ENCODE results near the gene CLASP1. TPM values are rescaled to one million over a fixed set of nuclear protein-coding genes. Genes with fewer than 3 reads are reported as not detected.
"Not testable (repeated sequence)": the region's sequence is repeated elsewhere in the genome, so short reads cannot be mapped to it uniquely, and the experiment has no call there.

Gene CLASP1
- total RNA-seq, 6 experiments from 2014 or later = 38.2 to 49.0 (median 41.1) TPM

DNA sequence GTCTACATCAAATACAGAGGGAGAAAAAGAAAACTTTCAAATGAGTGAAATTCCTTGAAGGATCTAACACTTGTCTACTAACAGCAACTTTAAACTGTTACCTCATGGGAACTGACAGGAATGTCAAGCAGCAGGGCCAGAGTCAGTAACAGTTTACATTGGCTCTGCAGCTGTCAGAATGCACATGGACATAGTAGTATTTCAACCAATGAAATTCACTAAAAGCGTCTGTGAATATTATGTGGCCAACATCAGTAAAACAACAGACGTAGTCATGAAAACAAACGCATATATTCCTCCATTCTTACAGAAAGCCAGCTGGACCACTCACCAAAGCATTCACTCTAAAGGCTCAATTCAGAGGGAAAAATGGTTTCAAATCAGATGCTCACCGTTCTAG lies 197.9 kb downstream of the CLASP1 start:
- Mint-ChIP-seq H3K4me1 (ENCODE audit: low read depth) (peaks cover 13% of the 10 kb centered on the region; the same call in 1 of the 2 replicates), H3K4me3 (no peak overlapping the region), H3K36me3 (ENCODE audit: low read depth) (peaks cover 46% of the 10 kb centered on the region), H3K27me3 (ENCODE audit: insufficient read depth) (peaks cover 2% of the 10 kb centered on the region; the same call in 1 of the 2 replicates), H3K27ac (no peak overlapping the region), H3K9me3 (no peaks in the 10 kb centered on the region)
- DNase-seq = no peak
- TF ChIP-seq, protein P1, sequence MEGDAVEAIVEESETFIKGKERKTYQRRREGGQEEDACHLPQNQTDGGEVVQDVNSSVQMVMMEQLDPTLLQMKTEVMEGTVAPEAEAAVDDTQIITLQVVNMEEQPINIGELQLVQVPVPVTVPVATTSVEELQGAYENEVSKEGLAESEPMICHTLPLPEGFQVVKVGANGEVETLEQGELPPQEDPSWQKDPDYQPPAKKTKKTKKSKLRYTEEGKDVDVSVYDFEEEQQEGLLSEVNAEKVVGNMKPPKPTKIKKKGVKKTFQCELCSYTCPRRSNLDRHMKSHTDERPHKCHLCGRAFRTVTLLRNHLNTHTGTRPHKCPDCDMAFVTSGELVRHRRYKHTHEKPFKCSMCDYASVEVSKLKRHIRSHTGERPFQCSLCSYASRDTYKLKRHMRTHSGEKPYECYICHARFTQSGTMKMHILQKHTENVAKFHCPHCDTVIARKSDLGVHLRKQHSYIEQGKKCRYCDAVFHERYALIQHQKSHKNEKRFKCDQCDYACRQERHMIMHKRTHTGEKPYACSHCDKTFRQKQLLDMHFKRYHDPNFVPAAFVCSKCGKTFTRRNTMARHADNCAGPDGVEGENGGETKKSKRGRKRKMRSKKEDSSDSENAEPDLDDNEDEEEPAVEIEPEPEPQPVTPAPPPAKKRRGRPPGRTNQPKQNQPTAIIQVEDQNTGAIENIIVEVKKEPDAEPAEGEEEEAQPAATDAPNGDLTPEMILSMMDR (IDR thresholded peaks at IDR 0.05) = no peak

DNA sequence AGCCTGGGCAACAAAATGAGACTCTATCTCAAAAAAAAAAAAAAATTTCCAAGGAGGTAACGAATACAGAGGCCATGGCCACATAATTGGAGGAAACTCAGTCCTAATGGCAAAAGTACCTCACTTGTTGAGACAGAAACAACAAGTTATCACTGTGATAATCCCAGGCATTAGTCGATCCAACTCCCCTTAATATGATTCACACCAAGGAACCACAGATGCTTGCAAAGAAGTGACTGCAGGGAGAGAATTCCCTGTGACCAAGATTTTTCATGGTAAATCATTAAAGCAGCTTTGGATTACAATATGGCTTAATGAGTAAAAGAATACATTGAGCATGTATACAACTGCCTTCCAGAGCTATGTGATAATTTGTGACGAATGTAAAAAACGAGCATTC lies 199.0 kb downstream of the CLASP1 start:
- no peak for DNase-seq
- H3K4me1 Mint-ChIP-seq (ENCODE audit: low read depth) = peaks cover 13% of the 10 kb centered on the region; the same call in 1 of the 2 replicates
- peaks cover 43% of the 10 kb centered on the region for H3K36me3 Mint-ChIP-seq (ENCODE audit: low read depth)
- TF ChIP-seq, protein P1 (IDR thresholded peaks at IDR 0.05) = no peak
- no peak overlapping the region for H3K4me3 Mint-ChIP-seq
- H3K27ac Mint-ChIP-seq = no peak overlapping the region
- H3K27me3 Mint-ChIP-seq (ENCODE audit: insufficient read depth) = no peaks in the 10 kb centered on the region
- H3K9me3 Mint-ChIP-seq = no peaks in the 10 kb centered on the region

DNA sequence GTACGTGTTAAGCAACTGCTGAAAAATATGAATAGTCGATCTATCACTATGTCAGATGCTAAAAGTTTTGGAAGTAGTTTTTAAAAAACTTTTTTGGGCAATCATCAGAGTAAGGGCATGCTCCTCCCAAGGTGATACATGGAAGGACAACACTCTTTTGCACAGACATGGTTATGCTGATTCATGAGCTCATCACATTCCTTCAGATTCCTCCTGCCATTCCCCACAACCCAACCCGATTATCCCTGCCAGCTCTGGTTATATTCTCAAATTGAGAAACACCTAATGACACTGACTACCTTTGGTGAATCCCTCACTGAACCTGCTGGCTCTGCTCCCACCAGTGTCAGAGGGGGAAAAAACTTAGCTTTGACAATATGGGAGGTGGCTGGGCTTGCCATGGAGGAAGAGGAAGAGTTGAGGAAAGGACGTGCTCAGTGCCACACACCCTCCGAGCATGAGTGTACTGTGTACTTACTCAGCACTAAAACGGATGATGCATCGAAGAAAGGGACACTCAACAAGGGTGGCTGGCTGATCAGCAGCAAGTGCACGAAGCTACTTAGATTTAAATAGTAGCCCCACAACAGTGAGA lies 202.5 kb downstream of the CLASP1 start:
- Mint-ChIP-seq H3K27me3 (ENCODE audit: insufficient read depth) (no peaks in the 10 kb centered on the region), H3K36me3 (ENCODE audit: low read depth) (peaks cover 40% of the 10 kb centered on the region), H3K4me1 (ENCODE audit: low read depth) (peaks cover 6% of the 10 kb centered on the region; the same call in 1 of the 2 replicates), H3K27ac (no peak overlapping the region), H3K4me3 (no peak overlapping the region), H3K9me3 (no peaks in the 10 kb centered on the region)
- TF ChIP-seq, protein P1 (IDR thresholded peaks at IDR 0.05) = no peak
- no peak for DNase-seq

DNA sequence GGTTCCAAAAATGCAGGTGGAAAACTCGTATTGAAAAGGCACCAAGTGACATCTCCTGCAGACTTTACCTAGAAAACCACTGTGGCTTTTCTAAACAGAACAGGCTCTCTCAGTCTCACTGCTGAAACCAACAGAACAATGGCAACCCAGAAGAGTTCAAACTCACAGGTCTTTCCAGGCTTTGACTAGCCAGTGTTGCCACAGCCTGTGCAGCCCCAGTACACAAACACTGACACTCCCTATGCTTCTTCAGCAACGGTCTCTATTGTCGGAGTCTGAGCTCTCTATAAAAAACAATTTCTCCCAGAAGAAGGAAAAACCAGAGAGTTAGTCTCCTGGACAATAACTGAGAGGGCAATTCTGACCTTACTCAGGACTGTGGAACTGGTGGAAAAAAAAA lies 206.4 kb downstream of the CLASP1 start:
- TF ChIP-seq, protein P1 (IDR thresholded peaks at IDR 0.05) = no peak
- H3K27me3 Mint-ChIP-seq (ENCODE audit: insufficient read depth) = no peaks in the 10 kb centered on the region
- no peak overlapping the region for H3K4me3 Mint-ChIP-seq
- no peaks in the 10 kb centered on the region for H3K9me3 Mint-ChIP-seq
- no peak overlapping the region for H3K27ac Mint-ChIP-seq
- no peak for DNase-seq
- peaks cover 32% of the 10 kb centered on the region for H3K36me3 Mint-ChIP-seq (ENCODE audit: low read depth)
- H3K4me1 Mint-ChIP-seq (ENCODE audit: low read depth) = peaks cover 6% of the 10 kb centered on the region; the same call in 1 of the 2 replicates

DNA sequence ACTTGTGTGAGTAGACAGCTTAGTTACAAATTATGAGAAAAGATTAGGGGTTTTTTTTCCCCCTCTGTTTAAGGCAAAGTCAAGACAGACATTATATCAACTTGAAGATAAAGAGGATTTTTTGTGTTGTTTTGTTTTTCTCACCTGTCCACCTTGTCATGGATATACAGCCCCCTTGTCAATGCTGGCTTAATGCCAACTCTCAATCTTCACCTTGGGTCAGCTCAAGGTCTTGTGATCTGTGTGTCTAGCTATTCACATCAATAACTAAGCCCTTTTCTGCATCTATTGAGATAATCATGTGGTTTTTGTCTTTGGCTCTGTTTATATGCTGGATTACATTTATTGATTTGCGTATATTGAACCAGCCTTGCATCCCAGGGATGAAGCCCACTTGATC lies 211.0 kb downstream of the CLASP1 start:
- not testable (repeated sequence) for H3K4me1 Mint-ChIP-seq (ENCODE audit: low read depth); H3K27me3 Mint-ChIP-seq (ENCODE audit: insufficient read depth); H3K27ac Mint-ChIP-seq; H3K9me3 Mint-ChIP-seq; H3K36me3 Mint-ChIP-seq (ENCODE audit: low read depth); DNase-seq; H3K4me3 Mint-ChIP-seq

DNA sequence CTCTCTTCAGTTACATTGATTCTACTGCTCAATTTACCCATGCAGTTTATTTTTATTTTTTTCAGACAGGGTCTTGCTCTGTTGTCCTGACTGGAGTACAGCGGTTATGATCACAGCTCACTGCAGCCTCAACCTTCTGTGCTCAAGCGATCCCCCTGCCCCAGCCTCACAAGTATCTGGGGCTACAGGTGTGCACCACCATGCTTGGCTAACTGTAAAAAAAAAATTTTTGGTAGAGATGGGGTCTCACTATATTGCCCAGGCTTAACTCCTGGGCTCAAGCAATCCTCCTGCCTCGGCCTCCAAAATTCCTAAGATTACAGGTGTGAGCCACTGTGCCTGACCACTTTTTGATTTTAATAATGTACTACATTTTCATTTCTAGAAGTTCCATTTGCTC lies 212.3 kb downstream of the CLASP1 start:
- Mint-ChIP-seq H3K27me3 (ENCODE audit: insufficient read depth) (no peaks in the 10 kb centered on the region), H3K4me1 (ENCODE audit: low read depth) (no peaks in the 10 kb centered on the region), H3K4me3 (no peak overlapping the region), H3K36me3 (ENCODE audit: low read depth) (peaks cover 7% of the 10 kb centered on the region; the same call in 1 of the 2 replicates), H3K27ac (no peak overlapping the region), H3K9me3 (no peaks in the 10 kb centered on the region)
- TF ChIP-seq, protein P1 (IDR thresholded peaks at IDR 0.05) = no peak
- no peak for DNase-seq

All from HFFc6 (cell line).